K562 (cell line): ENCODE measurements around the gene GLB1L2.

Experiments
- ESRRB ChIP-seq: fragments of 250-450 bp; sonication (Bioruptor Pico); IDR thresholded peaks from 2 replicates; pipeline ENCODE4 v1.5.0; 2020; ENCODE audit warnings: mild to moderate bottlenecking, moderate library complexity, borderline replicate concordance
- ILK ChIP-seq: fragments of 450-650 bp; IDR thresholded peaks from 2 replicates; pipeline ENCODE4 v1.6.1; 2016; ENCODE audit warnings: missing genetic modification characterization, low read depth, mild to moderate bottlenecking, missing compliant biosample characterization, moderate library complexity, borderline replicate concordance
- JUND ChIP-seq, 2 experiments: IDR thresholded peaks; 2 replicates in 1 of 2; 3 replicates in 1 of 2; pipeline ENCODE4 v1.6.1; 2011; ENCODE audit warnings: borderline replicate concordance in 2 of 2, low read depth in 2 of 2, low read length in 2 of 2, improper control_type of control experiment in 1 of 2, missing biosample characterization in 1 of 2, missing genetic modification characterization in 1 of 2, missing genetic modification reagents in 1 of 2
- RBM14 ChIP-seq: fragments of 200-400 bp; formaldehyde crosslinking; IDR thresholded peaks from 2 replicates; pipeline ENCODE4 v1.6.1; 2018; ENCODE audit warnings: low read depth, mild to moderate bottlenecking, low read length, moderate library complexity, borderline replicate concordance; ENCODE audit not compliant: insufficient read depth
- TF ChIP-seq, protein P1 (sequence below), 3 experiments: IDR thresholded peaks in 2 of 3; conservative IDR thresholded peaks in 1 of 3; 2 replicates each; pipeline ENCODE4 v1.5.1; 2011 to 2012; ENCODE audit warnings: low read length in 3 of 3, mild to moderate bottlenecking in 3 of 3, control low read depth in 2 of 3, improper control_type of control experiment in 1 of 3, inconsistent platforms in 1 of 3, low read depth in 1 of 3, mixed read lengths in 1 of 3, moderate library complexity in 1 of 3; ENCODE audit not compliant: insufficient read depth in 2 of 3
- TF ChIP-seq, protein P2 (sequence below): sonication (generic); formaldehyde crosslinking; IDR thresholded peaks from 2 replicates; pipeline ENCODE4 v1.5.0; 2020; ENCODE audit warnings: missing genetic modification reagents

DNA sequence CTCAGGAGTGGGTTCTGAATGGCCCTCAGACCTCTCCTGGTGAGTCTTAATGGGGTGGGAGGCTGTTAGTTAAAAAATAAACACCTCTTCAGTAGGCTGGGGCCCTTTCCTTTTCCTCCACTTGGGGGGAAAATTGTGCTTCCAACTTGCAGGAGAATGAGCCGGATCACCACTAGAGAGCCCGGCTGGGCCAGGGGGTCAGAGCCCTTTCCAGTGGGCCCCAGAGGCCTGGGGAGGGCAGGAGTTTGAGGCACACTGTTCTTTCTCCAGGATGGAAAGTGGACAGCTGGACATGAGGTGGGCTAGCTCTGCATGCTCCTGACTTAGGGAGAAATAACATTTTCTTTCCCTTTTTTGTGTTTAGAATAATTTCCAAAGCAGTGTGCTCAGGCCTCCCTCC, 47.5 kb downstream of the GLB1L2 start:
- no peak for TF ChIP-seq ESRRB (CRISPR knock-in tag)
- TF ChIP-seq ILK (tag) = no peak
- no peak for TF ChIP-seq RBM14
- TF ChIP-seq, protein P1, sequence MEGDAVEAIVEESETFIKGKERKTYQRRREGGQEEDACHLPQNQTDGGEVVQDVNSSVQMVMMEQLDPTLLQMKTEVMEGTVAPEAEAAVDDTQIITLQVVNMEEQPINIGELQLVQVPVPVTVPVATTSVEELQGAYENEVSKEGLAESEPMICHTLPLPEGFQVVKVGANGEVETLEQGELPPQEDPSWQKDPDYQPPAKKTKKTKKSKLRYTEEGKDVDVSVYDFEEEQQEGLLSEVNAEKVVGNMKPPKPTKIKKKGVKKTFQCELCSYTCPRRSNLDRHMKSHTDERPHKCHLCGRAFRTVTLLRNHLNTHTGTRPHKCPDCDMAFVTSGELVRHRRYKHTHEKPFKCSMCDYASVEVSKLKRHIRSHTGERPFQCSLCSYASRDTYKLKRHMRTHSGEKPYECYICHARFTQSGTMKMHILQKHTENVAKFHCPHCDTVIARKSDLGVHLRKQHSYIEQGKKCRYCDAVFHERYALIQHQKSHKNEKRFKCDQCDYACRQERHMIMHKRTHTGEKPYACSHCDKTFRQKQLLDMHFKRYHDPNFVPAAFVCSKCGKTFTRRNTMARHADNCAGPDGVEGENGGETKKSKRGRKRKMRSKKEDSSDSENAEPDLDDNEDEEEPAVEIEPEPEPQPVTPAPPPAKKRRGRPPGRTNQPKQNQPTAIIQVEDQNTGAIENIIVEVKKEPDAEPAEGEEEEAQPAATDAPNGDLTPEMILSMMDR (IDR thresholded peaks at IDR 0.05 in 2 of 3, conservative IDR thresholded peaks at IDR 0.05 in 1 of 3; ENCODE audit: insufficient read depth in 2 of 3, low read depth in 1 of 3, low read length in 3 of 3) = no peak
- TF ChIP-seq, protein P2, sequence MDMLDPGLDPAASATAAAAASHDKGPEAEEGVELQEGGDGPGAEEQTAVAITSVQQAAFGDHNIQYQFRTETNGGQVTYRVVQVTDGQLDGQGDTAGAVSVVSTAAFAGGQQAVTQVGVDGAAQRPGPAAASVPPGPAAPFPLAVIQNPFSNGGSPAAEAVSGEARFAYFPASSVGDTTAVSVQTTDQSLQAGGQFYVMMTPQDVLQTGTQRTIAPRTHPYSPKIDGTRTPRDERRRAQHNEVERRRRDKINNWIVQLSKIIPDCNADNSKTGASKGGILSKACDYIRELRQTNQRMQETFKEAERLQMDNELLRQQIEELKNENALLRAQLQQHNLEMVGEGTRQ (CRISPR knock-in tag) = no peak
- TF ChIP-seq JUND (IDR thresholded peaks at IDR 0.05; ENCODE audit: borderline replicate concordance, low read depth, low read length) = no peak
- no peak for TF ChIP-seq JUND (tag; IDR thresholded peaks at IDR 0.05; ENCODE audit: borderline replicate concordance, low read depth, low read length)
